ENCODE measurements around the gene TM4SF1.
"Not testable (repeated sequence)": the region's sequence is repeated elsewhere in the genome, so short reads cannot be mapped to it uniquely, and the experiment has no call there.

The TM4SF1 gene

DNA sequence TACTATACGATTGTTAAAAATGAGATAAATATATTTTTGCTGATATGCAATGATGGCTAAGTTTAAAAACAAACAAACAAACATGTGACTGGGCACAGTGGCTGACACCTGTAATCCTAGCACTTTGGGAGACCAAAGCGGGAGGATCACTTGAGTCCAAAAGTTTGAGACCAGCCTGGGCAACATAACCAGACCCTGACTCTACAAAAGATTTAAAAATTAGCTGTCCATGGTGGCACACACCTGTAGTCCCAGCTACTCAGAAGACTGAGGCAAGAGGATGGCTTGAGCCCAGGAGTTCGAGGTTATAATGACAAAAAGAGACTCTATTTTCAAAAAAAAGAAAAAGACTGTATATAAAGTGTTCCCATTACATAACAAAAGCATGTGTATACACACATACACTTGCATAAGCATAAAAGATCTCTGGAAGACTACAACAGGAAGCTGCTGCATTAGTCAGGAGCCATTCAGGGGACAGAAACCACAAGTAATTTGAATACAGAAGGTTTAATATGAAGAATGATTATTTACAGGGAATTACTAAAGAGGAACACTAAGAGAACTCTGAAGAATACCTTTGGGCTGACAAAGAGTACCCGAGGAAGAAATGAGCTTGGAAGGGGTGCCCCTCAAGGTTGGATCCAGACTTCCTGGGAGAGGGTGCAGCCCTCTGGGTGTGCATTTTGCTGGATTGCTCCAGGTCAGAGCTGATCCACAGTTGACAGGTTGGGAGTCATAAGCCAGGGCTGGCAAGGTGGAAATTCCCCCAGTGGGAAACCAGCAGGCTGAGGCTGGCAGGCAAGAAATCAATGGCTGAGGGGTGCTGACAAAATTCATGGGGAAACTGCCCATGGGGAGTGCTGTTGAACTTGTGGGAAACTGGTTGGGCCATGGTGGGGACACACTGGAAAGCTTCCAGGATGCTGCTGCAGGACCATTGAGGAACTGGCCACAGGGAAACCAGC lies 34.8 kb downstream of the TM4SF1 start:
- H3K4me3 ChIP-seq (ENCODE audit: low read length), result no peak overlapping the region
- DNase-seq (ENCODE audit: low read depth), result peak; percentile 22
- TF ChIP-seq, protein P1, sequence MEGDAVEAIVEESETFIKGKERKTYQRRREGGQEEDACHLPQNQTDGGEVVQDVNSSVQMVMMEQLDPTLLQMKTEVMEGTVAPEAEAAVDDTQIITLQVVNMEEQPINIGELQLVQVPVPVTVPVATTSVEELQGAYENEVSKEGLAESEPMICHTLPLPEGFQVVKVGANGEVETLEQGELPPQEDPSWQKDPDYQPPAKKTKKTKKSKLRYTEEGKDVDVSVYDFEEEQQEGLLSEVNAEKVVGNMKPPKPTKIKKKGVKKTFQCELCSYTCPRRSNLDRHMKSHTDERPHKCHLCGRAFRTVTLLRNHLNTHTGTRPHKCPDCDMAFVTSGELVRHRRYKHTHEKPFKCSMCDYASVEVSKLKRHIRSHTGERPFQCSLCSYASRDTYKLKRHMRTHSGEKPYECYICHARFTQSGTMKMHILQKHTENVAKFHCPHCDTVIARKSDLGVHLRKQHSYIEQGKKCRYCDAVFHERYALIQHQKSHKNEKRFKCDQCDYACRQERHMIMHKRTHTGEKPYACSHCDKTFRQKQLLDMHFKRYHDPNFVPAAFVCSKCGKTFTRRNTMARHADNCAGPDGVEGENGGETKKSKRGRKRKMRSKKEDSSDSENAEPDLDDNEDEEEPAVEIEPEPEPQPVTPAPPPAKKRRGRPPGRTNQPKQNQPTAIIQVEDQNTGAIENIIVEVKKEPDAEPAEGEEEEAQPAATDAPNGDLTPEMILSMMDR (conservative IDR thresholded peaks at IDR 0.05; ENCODE audit: low read depth, low read length), result no peak

DNA sequence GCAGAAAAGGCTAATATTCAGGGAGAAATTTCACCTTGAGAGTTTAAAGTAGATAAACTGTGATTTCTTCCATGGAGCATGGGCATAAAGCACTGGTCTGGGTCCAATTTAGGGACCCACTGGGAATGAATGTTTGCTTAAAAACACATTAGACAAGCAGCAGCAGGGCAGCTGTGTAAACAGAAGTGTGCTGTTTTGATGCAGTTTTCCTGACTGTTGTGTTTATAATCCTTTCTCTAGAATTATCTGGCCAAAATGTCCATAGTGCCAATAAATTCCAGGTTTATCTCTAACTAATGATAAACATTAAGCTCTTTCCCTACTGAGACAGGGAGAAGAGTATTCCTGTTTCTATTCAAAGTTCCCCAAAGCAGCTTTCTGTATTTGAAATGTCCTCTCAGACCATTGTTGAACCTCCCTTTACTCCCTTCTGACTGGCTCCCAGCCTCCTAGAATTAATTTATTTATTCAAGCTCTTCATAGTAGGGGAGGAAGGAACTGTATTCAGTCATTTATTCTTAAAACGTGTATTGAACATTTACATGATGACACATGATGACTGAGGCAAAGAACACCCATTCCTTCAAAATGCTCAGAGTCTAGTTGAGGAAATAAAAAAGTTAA lies 37.0 kb downstream of the TM4SF1 start:
- DNase-seq (ENCODE audit: low read depth), result no peak
- no peak overlapping the region for H3K4me3 ChIP-seq (ENCODE audit: low read length)

DNA sequence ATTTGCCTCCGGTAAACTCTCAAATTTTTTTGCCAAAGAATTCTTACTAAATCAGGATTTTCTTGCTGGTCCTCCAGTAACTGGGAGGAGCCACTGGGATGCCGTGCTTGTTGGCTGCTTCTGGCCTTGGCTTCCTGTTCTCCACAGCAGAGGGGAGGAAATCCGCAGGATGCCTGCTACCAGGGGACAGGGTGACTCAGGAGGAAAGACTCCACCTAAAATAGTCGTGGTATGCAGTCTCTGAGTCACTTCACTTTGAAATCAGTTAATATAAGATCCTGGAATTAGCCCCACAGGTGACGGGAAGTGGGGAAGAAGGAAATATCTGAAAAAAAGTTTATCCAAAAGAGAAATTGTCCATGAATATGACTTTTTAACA lies 37.5 kb downstream of the TM4SF1 start:
- DNase-seq (ENCODE audit: low read depth), result peak; percentile 97
- TF ChIP-seq, protein P1 (conservative IDR thresholded peaks at IDR 0.05; ENCODE audit: low read depth, low read length), result no peak
- H3K4me3 ChIP-seq (ENCODE audit: low read length), result no peak overlapping the region

More for the DNA sequence above, 37.0 kb downstream of the TM4SF1 start:
- TF ChIP-seq, protein P1 (conservative IDR thresholded peaks at IDR 0.05; ENCODE audit: low read depth, low read length), result no peak

DNA sequence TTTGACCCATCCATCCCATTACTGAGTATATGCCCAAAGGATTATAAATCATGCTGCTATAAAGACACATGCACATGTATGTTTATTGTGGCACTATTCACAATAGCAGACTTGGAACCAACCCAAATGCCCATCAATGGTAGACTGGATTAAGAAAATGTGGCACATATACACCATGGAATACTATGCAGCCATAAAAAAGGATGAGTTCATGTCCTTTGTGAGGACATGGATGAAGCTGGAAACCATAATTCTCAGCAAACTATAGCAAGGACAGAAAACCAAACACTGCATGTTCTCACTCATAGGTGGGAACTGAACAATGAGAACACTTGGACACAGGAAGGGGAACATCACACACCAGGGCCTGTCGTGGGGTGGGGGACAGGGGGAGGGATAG lies 40.0 kb downstream of the TM4SF1 start:
- not testable (repeated sequence) for DNase-seq (ENCODE audit: low read depth); H3K4me3 ChIP-seq (ENCODE audit: low read length)

DNA sequence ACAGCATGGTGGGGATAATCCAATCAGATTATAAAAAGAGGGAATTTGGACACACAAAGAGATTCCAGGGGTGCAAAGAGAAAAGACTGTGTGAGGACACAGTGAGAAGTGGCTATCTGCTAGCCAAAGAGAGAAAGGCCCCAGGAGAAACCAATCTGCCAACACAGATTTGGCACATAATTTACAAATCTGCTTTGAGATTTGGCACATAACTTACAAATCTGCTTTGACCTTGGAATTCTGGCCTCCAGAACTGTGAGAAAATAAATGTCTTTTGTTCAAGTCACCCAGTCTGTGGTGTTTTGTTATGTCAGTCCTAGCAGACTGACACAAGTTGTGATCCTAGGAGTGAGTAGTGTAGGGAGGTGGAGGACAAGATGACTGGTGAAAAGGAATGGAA lies 40.5 kb downstream of the TM4SF1 start:
- TF ChIP-seq, protein P1 (conservative IDR thresholded peaks at IDR 0.05; ENCODE audit: low read depth, low read length), result no peak
- DNase-seq (ENCODE audit: low read depth), result no peak
- H3K4me3 ChIP-seq (ENCODE audit: low read length), result no peak overlapping the region

DNA sequence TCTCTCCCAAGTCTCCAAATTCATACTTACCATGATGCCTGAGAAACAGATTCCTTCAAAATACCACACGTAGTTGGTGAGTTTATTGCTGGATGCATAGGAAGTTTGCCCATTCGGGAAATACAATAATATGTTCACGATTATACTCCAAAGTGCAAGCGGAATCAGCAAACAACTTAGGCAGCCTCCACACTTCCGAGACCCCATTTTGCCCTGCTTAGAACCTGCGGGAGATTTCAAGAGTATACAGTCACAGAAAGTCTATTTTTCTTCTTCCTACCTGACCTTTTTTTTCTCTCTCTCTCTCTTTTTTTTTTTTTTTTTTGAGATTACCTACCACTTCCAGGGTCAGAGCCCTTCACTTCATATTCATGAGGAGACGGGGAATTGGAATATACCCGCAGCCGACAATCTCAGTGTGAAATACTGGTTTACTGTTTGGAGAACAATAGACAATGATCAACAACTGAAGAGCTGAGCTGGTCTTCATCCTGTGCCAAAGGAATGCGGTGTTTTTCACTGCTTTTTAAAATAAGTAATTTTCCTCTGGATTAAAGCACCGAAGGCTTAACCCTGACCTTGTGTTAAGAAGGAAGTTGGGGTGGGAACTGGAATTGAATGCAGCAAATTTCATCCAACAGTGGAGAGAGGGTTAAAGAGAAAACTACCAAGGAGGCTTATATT lies 44.1 kb downstream of the TM4SF1 start, which contains the start of gene TM4SF18:
Gene TM4SF18, minus strand, starts transcription at position 461 of the 684 bp plus-strand sequence. Its CDS starts 254 bp downstream, at position 207.
- H3K4me3 ChIP-seq (ENCODE audit: low read length), result peak within 1 kb of the TSS; percentile 44
- peak; percentile 79 for DNase-seq (ENCODE audit: low read depth)
- TF ChIP-seq, protein P1 (conservative IDR thresholded peaks at IDR 0.05; ENCODE audit: low read depth, low read length), result no peak

DNA sequence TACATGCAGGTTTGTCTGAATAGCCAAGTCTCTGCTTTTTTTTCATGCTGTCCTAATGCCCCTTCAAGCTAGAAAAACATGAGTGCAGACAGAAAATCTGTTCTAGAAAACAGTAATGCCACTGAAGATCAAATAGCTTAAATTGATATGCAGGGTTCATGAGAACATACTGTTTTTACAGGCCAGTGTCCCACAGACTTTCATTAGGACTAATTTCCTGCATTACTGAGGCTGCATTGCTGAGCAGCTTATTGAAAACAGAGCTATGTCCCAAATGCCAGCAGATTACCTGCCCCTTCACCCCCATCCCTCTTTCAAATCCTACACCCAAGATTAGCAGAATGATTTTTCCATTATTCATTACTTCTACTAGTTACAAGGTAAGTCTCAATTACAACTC lies 44.7 kb downstream of the TM4SF1 start:
- peak; percentile 97 for DNase-seq (ENCODE audit: low read depth)
- peak overlapping the region; percentile 44 for H3K4me3 ChIP-seq (ENCODE audit: low read length)
- TF ChIP-seq, protein P1 (conservative IDR thresholded peaks at IDR 0.05; ENCODE audit: low read depth, low read length), result no peak

Measured in retinal pigment epithelial cell (primary cell).